ENCODE results near the gene CPNE4.

Gene CPNE4

GRCh38 chr3:131856171-131856570, 178.6 kb downstream of the CPNE4 start:
- DNase-seq = no peak

GRCh38 chr3:131850223-131850622, 184.6 kb downstream of the CPNE4 start:
- DNase-seq = no peak

- no peak for DNase-seq
Measured at GRCh38 chr3:131849616-131850015, 185.2 kb downstream of the CPNE4 start.

GRCh38 chr3:131847966-131848510, 186.8 kb downstream of the CPNE4 start:
- DNase-seq = no peak

GRCh38 chr3:131846296-131846924, 188.4 kb downstream of the CPNE4 start:
- no peak for DNase-seq

GRCh38 chr3:131843174-131843573, 191.6 kb downstream of the CPNE4 start:
- no peak for DNase-seq

GRCh38 chr3:131840156-131840797, 194.5 kb downstream of the CPNE4 start:
- DNase-seq = peak; percentile 45

GRCh38 chr3:131835906-131836305, 198.9 kb downstream of the CPNE4 start:
- no peak for DNase-seq

- no peak for DNase-seq
Measured at GRCh38 chr3:131831608-131832007, 203.2 kb downstream of the CPNE4 start.

GRCh38 chr3:131821191-131821762, 213.5 kb downstream of the CPNE4 start:
- DNase-seq = no peak

GRCh38 chr3:131819381-131820055, 215.3 kb downstream of the CPNE4 start:
- no peak for DNase-seq

- no peak for DNase-seq
Measured at GRCh38 chr3:131812433-131812832, 222.4 kb downstream of the CPNE4 start.

GRCh38 chr3:131811481-131811880, 223.3 kb downstream of the CPNE4 start:
- DNase-seq = no peak

GRCh38 chr3:131807822-131808221, 227.0 kb downstream of the CPNE4 start:
- DNase-seq = no peak

- DNase-seq = no peak
Measured at GRCh38 chr3:131806736-131807135, 228.1 kb downstream of the CPNE4 start.

- peak; percentile 7 for DNase-seq
Measured at GRCh38 chr3:131804565-131805133, 230.2 kb downstream of the CPNE4 start.

GRCh38 chr3:131803113-131803512, 231.7 kb downstream of the CPNE4 start:
- no peak for DNase-seq

- DNase-seq = no peak
Measured at GRCh38 chr3:131802029-131802428, 232.8 kb downstream of the CPNE4 start.

GRCh38 chr3:131801566-131801965, 233.2 kb downstream of the CPNE4 start:
- DNase-seq = no peak

GRCh38 chr3:131797776-131798175, 237.0 kb downstream of the CPNE4 start:
- DNase-seq = no peak

GRCh38 chr3:131796558-131797198, 238.1 kb downstream of the CPNE4 start:
- no peak for DNase-seq

- no peak for DNase-seq
Measured at GRCh38 chr3:131796111-131796510, 238.7 kb downstream of the CPNE4 start.

Data from fibroblast of upper back skin (primary cell).